GM12864 (cell line): ENCODE data around the gene GYPC.

Source experiments
- DNase-seq: peaks from one replicate; pipeline ENCODE4 v3.0.0-alpha.2; 2011; ENCODE audit warnings: low read depth
- H3K4me3 ChIP-seq: 2 replicates; pipeline ENCODE4 v1.5.1; 2011; ENCODE audit warnings: mild to moderate bottlenecking, low read depth, low read length, control low read depth
- TF ChIP-seq, protein P1 (sequence below): IDR thresholded peaks from 2 replicates; pipeline ENCODE4 v1.5.1; 2011; ENCODE audit warnings: low read depth, mild to moderate bottlenecking, moderate library complexity, low read length, control low read depth, inconsistent platforms; ENCODE audit errors: missing control alignments

GYPC gene

DNA sequence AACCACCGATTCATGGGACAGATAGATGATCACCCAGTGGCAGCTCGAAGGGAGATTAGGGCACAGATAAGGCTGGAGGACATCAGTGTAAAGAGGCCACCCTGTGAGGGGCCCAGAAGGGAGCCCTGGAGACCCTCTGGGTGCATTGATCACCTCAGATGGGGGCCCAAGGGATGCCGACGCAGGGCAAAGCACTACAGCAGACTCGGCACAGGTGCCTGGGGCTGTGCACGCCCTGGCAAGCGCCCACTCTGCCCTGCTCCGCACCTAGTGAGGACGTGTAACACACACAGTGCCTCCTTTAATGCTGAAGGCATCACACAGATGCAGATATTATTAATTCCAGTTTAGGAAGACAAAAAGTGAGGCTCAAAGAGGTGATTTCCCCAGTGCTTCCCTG is 9.5 kb downstream of the GYPC start:
- TF ChIP-seq, protein P1, sequence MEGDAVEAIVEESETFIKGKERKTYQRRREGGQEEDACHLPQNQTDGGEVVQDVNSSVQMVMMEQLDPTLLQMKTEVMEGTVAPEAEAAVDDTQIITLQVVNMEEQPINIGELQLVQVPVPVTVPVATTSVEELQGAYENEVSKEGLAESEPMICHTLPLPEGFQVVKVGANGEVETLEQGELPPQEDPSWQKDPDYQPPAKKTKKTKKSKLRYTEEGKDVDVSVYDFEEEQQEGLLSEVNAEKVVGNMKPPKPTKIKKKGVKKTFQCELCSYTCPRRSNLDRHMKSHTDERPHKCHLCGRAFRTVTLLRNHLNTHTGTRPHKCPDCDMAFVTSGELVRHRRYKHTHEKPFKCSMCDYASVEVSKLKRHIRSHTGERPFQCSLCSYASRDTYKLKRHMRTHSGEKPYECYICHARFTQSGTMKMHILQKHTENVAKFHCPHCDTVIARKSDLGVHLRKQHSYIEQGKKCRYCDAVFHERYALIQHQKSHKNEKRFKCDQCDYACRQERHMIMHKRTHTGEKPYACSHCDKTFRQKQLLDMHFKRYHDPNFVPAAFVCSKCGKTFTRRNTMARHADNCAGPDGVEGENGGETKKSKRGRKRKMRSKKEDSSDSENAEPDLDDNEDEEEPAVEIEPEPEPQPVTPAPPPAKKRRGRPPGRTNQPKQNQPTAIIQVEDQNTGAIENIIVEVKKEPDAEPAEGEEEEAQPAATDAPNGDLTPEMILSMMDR = no peak
- no peak for DNase-seq
- no peak overlapping the region for H3K4me3 ChIP-seq

DNA sequence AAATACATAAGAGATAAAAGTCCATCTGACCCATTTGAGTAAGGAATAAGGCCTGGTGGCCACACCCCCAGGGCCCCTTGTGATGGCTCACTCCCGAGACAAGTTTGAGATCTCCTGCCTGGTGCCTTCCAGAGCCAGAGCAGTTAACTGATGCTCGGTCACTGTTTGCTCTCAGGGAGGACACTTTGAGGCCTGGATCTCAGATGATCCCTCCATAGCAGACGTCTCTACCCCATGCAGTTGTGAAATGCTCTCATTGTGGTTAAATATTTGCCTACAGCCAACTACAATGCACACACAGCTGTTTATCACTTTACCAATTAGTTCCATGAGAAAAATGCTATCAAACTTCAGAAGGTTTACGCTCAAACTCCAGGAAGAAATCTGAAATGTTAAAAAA is 12.3 kb downstream of the GYPC start:
- TF ChIP-seq, protein P1 = no peak
- DNase-seq = no peak
- H3K4me3 ChIP-seq = no peak overlapping the region

DNA sequence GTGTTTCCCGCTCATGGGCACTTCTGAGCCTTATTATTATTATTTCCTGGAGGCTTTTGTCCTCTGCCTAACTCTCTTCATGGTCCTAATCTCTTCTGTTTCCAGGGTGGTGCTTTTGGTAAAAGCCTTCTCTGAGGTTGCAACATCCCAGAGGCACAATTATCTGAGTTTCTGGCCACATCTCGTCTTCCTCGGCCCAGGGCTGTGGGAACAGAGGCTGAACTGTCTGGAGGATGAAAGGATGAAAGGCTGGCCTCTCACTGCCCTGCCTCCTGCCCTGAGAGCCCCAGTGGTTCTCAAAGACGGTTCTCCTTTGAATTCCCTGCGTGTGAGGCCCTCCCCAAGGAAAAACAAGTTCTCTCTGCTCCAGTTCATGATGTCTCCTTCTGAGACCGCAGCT is 13.8 kb downstream of the GYPC start:
- no peak overlapping the region for H3K4me3 ChIP-seq
- no peak for DNase-seq
- TF ChIP-seq, protein P1 = no peak

DNA sequence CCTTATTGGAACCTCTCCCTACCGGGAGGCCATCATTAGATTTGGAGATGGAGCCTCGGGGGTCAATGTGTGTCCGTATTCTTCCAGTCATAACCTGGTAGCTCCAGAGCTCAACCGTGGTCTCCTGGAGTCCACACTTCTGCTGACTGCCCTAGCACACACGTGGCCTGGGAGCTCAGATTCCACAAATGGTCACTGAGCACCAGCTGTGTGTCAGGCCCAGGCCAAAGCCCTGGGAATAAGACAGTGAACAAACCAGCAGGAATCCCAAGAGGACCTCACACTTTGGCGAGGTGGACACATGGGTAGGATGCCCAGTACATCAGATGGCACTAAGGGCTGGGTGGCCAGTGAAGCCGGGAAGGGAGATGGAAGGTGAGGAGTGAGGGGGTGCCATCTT is 15.5 kb downstream of the GYPC start:
- TF ChIP-seq, protein P1 = no peak
- no peak overlapping the region for H3K4me3 ChIP-seq
- DNase-seq = no peak

DNA sequence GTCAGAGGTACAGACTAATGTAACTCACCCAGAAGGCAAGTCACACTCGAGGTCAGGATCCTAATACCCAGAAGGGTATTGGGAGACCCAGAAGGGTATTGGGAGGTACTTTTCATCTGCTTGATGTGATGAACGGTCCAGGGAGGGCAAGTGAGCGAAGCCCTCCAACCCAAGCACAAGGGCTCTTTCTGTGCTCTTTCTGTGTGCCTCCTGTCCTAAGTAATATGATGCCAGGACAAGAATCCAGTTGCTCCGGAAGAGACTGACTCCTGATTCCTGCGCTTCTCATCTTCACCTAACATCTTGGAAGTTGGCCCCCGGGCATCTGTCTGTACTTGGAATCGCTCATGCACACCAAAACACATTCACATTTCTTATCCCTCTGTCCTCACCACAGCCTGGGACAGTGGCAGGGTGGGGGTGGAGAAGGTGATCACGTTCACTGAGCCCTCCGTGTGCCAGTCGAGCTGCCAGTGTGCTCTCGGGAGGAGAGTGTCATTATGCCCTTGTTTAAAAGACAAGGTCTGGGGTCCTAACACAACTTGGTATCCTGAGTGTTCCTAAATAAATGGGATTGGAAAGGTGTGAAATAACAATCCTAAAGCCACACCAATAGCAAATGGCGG is 17.1 kb downstream of the GYPC start:
- no peak overlapping the region for H3K4me3 ChIP-seq

DNA sequence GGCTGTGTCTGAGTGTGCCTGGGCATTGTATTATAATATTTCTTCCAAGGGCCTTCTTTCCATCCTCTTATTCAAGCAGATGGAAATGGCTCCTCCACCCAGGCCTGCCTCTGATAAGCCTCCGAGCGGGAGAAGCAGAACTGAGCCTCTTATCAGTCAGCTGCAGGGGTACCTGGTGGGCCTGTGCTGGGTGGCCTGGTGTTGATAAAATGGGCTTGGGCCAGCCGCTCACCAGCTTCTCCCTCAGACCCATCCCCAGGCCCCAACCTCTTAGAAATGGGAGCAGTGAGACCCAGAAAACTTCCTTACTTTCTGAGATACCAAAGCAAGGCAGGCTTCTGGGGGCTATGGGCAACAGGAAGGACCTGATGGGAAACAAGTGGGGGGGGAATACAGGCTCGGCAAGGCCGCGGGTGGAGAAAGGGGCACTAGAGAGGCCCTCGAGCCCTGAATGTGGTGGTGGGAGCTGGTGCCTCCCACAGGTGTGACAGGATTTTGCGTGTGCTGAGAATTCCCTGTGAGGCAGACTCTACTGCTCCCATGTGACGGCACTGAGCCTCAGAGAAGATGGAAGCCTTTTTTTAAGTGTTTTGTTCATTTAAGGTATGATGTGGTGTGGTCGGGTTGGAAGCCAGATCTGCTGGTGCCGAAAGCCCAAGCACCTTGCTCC is 18.3 kb downstream of the GYPC start:
- TF ChIP-seq, protein P1 = no peak
- DNase-seq = no peak
- no peak overlapping the region for H3K4me3 ChIP-seq

More for the DNA sequence above, 17.1 kb downstream of the GYPC start:
- TF ChIP-seq, protein P1 = no peak
- no peak for DNase-seq

DNA sequence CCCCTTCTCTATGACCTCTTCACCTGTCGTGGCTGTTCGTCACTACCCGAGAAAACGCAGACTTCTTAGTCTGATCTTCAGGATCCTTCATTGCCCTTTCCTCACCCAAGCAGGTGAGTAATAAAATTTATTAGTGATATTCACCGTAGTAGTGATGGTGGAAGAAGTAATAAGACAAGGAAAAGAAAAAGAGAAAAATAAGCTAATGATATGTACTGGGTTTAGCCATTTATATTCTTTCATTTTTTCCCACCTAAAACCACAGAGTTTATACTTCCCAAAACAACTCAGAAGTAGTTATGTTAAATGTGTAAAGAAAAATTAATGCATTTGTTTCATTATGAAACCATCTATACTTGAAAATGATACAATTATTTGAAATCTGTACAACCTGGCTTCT is 19.7 kb downstream of the GYPC start:
- TF ChIP-seq, protein P1 = no peak
- no peak for DNase-seq
- no peak overlapping the region for H3K4me3 ChIP-seq
